GM19025 (cell line): Measurements from ENCODE around the gene FAM76B.

Experiments used
- ATAC-seq: cut with Tn5 transposase; IDR thresholded peaks from one replicate; pipeline ENCODE4 v1.9.1; 2021; ENCODE audit warnings: mild to moderate bottlenecking, low read depth, moderate library complexity; ENCODE audit not compliant: unreplicated experiment

Gene FAM76B

GRCh38 chr11:95793116-95793515 lies 3.5 kb upstream of the FAM76B start:
- no peak for ATAC-seq

DNA sequence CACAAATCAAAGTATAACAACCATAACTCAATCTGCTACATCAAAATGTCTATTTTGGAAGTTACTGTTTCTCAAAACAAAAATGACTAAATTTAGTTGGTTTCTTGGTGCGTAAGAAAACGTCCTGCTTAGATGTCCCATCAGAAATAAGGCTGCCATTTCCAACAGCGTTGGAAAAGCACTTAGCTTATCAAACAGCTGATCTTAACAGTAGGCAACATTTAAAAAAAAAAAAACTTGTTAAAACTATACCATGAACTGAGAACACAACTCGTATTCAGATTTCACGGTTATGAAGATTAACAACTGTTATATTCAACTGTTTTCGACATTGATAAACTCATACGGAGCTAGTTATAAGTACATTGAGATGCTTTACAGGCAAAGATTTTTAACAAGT lies 3.1 kb upstream of the FAM76B start:
- no peak for ATAC-seq

DNA sequence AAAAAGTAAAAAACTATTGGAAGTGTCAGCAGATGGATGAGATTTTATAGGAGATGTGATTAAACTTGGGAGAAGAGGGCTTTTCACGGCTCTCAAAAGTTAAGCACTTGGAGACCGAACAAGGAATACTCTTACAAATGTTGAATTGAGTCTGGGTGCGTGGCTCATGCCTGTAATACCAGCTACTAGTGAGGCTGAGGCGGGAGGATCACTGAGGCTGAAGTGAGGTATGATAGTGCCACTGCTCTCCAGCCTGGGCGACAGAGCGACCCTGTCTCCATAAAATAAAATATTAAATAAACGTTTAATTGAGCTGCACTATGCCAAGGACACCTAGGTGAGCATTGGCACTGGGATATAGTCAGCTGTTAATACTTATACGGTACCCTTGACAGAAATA lies 2.6 kb upstream of the FAM76B start:
- ATAC-seq = no peak

DNA sequence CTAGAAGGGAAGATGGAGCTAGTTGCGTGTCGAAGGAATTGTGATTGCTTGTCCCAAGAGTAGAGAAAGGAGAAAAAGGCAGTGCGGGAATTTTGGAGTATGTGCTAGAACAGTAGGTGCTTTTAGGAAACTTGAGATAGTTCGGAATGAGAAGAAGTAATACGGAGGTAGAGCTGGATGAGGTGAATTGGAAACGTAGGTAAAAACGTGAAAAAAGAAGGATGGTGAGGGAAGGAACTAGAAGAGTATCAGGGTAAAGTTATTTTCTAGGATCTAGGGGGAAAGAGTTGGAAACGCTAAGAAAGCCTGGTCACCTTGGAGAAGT lies 2.1 kb upstream of the FAM76B start:
- no peak for ATAC-seq

DNA sequence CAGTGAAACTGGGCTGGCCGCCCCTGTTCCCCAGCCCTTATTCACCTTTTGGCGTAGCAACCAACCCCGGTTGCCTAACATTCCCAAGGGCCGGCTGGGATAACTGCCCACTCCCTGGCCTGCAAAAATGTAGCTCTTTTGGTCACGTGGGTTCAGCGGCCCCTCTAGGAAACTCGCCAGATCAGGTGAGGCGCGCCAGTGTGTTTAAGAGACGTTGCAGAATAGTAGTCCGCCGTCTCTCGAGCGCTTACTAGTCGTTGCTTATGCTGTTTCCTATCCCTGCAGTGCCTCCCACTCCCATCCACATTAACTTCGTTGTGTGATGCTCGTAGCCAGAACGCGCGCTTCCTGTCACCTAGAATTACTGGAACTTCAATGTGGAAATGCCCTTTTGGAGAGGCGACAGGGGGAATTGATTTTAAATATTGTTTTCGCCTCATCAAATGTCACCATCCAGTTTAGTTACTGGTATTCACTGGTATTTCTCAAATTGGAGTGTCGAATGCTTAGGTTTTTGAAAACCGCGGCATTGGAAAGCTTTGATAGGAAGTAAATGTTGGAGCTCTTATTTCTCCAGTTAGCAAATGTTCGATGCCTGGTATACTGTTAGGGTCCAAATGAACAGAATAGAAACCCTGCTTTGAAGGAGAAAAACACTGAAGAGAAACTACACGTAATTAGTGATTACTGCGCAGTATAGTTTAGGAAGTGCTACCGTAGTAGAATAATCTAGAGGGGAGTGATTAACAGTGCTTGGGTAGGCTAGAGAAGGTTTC lies 1.5 kb upstream of the FAM76B start:
- ATAC-seq = no peak

DNA sequence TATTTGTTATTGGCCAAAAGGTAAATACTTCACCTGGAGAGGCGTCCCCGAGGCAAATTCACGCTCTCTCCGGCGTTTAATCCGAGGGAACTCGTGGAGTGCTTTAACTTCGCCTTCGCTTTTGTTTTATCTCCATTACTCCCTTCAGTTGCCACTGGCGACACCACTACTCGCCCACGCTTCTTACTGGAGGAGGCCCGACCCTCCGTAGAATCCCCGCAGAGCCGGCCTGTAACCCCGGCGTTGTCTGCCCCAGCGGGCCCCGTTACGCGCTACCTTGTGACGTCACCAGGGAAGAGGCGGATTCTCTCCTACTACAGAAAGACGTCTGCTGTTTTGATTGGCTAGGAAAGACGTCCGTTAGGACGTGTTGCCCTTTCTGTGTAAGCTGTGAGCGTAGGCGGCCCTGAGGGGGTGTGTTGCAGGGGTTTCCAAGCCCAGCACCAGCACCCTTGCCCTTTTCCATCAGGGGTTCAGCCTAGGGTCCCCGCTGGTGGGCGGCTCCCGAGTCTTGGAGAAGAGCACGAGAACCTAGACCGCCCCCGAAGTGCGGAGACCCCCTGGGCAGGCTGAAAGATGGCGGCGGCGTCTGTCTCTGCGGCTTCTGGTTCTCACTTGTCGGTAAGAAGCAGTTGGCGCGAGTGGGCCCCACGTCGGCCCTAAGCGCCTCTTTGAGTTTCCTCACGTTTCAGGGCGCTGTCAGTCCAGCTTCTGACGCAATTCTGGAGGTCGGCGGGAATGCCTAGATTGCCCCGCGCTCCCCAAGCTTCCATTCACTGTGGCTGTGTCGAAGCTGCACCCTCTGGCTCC lies 746 bp upstream of the FAM76B start, which contains the start of gene CEP57:
CEP57 (plus strand) TSS at position 376 of the 810 bp plus-strand sequence; CDS start at position 577, 201 bp downstream.
- ATAC-seq = peak; percentile 56

DNA sequence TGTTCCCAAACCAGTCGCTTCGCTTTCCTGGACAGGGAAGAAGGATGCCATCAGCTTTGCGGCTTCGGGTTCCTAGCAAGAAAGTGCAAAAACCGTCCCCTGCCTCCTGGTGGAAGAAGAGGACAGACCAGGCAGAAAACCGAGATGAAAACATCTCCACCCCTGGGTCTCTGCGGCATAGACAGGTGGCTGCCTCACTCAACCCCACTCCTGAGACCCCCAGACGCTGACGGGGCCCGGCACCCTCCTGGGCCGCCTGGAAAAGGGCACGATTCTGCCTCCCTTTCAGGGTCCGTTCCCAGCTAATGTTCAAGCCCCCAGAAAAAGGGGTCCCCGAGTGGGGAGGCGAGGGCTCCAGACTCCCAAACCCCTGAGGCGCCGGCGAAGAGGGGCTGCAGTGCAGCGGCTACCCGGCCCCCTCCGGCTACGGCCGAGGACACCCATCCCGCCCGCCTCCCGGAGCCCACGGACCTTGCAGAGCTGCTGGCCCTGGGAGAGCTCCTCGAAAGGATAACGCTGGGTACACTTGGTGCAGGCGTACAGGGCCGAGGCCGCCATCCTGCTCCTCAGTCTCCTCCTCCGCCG lies 569 bp downstream of the FAM76B start:
- ATAC-seq = no peak

GRCh38 chr11:95780544-95780943 lies 9.0 kb downstream of the FAM76B start:
- ATAC-seq = no peak

DNA sequence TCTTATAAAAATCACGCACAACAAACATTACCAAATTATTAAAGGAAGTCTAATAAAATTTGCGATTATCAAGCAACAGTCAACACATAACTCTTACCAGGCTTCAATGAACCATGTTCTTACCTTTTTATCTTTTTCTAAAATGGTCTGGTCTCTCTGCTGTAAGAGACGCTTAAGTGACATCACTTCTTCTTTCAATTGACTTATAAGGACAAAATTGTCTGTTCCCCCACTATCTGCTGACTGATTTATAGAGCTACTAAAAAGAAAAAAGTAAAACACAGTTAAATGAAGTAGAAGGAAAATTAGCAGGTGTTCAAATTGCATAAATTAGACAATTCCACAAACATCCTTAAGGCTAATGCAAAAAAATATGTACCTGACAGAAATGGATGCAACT lies 10.9 kb downstream of the FAM76B start:
- ATAC-seq = no peak

- ATAC-seq = no peak
Measured at GRCh38 chr11:95776859-95777258, 12.7 kb downstream of the FAM76B start.

DNA sequence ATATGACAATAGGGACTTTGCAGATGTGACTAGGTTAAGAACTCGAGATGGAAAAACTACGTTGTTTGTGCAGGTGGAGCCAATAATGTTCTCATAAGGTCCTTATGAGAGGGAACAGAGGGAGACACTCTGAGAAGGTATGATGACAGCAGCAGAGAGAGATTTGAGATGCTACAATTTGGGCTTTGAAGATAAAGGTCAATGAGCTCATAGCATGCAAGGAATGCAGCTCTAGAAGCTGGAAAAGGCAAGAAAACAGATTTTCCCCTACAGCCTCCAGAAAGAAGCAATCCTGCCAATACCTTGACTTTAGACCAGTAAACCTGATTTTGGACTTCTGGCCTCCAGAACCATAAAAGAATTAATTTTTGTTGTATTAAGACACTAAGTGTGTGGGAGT lies 21.1 kb downstream of the FAM76B start:
- no peak for ATAC-seq

GRCh38 chr11:95767498-95767897 lies 22.1 kb downstream of the FAM76B start:
- no peak for ATAC-seq

GRCh38 chr11:95766701-95767100 lies 22.9 kb downstream of the FAM76B start:
- no peak for ATAC-seq

DNA sequence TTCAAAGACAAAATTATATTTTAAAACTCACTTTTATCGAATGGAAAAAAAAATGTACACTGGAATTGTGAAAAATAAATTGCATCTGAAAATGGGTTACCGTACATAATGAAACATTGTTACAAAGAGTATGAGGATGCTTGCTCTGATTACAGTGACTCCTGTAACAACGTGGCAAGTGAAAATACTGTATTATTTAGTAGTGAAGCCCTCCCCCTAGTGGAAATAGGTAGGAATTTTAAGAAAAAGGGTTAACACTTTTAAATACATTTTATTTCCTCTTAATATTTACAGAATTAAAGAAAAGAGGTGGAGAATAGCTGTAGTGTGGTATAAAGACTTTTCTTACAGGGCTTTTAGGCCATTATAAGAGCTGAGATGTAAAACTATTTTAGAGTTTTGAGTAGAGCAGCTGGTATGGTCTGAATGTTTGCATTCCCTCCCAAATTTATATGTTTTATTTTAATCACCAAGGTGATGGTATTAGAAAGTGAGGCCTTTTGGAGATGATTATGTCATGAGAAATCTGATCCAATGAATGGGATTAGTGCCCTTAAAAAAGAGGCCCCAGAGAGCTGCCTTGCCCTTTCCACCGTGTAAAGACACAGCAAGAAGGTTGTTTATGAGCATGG lies 25.2 kb downstream of the FAM76B start:
- ATAC-seq = no peak

- no peak for ATAC-seq
Measured at GRCh38 chr11:95762534-95762933, 27.0 kb downstream of the FAM76B start.

- no peak for ATAC-seq
Measured at GRCh38 chr11:95760941-95761340, 28.6 kb downstream of the FAM76B start.

DNA sequence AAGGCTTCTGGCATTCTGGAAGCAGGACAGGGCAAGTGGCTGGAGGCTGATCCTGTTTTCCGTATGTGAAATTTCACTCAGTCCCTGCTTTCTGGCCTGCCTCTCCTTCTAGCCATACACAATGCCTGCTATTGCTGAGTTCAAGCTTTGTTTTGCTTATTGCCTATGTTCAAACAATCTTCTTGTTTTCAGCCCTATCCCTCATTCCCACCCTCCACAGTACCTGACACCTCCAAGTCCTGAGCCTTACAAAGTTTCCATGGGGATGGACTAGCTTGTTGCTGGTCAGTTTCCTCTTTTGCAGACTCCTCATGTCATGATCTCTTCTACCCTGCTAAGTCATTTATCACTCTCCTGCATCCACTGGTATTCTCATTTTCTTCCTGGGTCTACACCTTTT lies 38.1 kb downstream of the FAM76B start:
- ATAC-seq = no peak

DNA sequence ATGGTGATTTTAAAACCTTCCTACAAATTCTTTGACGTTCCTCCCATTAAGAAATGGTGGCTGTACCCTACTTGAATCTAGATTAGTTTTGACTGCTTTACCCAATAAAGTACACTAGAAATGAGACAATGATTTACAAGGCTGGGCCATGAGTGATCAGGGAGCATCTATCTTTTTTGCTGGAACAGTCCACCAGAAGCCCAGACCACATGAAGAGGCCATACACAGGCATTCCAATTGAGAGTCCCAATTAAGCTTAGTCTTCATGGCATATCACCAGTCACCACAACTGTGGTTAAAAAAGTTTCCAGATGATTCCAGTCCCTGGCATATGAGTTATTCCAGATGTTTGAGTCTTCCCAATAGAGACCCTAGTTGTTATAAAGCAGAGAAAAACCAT lies 39.5 kb downstream of the FAM76B start:
- no peak for ATAC-seq

DNA sequence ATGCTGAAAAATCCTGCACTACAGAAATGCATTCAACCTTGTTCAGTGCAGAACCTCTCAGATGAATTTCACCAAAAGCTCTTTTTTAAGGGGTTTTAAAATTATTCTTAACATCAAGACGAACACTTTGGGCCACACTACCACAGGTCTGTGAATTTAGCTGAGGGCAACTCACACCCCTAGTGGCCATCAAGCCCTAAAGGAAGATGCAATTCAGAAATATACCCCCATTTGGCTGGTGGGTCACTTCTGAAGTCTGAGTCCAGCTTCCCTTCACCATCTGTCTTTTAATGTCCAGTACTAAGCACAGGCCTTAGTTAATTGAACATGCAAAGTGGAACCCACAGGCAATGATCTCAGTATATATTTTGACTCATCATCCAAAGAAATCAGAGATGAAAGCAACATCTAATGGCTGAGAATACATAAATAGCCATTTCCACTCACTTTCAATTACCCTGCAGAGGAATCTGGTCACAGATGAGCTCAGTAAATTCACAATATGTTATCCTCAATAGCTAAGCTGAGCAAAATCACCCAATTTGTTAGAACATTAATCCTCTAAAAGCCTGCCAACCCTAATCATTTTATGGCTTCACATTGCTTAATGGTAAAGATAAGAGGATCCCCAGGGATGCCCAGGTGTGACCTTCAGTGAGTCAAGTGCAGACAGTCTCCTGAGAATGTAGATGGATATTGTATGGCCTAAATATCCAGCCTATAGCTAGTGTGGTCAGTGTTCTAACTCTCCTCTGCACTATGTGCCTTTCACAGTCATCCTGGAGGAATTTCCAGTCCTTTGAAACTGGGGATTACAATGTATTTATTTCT lies 50.3 kb downstream of the FAM76B start:
- ATAC-seq = no peak

- ATAC-seq = no peak
Measured at GRCh38 chr11:95736809-95737208, 52.8 kb downstream of the FAM76B start.
